GM18517 (cell line): ENCODE measurements around the gene EMX2.

ENCODE experiments used
- ATAC-seq: cut with Tn5 transposase; IDR thresholded peaks from one replicate; pipeline ENCODE4 v1.9.1; 2021; ENCODE audit warnings: mild to moderate bottlenecking, moderate library complexity; ENCODE audit not compliant: unreplicated experiment

EMX2 gene

DNA sequence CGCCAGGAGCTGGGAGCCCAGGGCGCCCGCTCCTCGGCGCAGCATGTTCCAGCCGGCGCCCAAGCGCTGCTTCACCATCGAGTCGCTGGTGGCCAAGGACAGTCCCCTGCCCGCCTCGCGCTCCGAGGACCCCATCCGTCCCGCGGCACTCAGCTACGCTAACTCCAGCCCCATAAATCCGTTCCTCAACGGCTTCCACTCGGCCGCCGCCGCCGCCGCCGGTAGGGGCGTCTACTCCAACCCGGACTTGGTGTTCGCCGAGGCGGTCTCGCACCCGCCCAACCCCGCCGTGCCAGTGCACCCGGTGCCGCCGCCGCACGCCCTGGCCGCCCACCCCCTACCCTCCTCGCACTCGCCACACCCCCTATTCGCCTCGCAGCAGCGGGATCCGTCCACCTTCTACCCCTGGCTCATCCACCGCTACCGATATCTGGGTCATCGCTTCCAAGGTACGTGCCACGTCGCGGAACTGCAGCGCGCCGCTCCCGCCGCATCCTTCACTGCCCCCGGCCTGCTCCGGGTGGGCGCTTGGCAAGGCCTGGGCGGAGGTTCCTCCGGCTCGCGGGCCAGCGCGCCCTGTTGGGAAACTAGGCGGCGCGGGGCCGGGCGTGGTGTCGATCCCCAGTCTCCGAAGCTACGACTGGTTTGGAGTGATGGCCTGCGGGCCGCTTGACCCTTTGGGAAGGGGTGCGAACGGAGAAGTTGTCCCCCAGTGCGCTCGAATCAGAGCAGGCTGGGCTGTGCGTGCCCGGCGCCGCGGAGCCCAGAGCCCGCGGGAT lies 868 bp downstream of the EMX2 start:
- no peak for ATAC-seq

DNA sequence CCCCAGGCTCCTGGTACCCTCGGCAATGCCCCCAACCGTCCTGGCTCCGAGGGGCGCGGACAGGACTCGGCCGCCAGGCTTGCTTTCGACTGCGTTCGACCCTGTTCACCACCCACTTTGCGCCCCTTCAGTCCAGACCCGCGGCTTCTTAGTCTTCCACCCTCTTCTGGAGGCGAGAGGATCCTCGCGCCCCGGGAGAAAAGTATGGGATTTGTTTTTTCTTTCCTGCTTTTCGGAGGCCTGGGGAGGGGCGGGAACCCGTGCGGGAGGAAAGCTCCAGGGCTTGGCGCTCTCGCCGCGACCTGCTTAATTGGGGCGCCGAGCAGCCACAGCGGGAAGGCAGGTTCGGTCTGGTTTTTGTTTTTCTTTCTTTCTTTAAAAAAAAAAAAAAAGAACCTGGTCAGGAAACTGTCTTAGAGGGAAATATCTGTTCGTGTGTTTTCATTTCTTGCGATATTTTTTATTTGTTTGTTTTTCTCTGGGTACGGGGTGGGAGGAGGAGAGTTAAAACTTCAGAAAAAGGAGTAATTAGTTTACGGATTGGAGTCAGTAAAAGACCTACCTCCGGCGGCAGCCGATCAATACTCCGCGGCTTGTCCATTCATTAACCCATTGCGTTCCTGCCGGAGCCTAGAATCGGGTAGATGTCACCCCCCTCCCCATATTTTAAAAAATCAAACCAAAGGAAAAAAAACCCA lies 1.6 kb downstream of the EMX2 start:
- ATAC-seq = no peak

DNA sequence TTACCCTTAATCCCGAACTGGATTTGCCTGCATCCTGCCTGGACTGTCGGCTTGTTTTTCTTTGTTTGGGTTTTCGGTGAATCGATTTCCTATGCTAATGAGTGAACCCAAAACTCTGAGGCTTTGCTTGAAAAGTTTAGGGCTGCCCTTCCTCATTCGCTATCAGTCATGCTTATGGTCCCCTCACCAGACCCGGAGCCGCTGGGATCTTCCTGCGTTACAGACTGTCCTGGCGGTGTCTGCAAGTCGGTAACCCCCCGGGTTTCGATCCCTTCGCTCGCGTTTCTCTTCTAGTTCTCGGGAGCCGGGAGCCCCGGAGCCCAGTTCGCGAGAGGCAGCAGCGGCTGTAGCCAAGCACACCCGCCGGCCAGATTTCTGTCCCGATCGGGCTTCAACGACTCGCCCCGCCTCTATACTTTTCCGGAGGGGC lies 2.2 kb downstream of the EMX2 start:
- ATAC-seq = no peak

DNA sequence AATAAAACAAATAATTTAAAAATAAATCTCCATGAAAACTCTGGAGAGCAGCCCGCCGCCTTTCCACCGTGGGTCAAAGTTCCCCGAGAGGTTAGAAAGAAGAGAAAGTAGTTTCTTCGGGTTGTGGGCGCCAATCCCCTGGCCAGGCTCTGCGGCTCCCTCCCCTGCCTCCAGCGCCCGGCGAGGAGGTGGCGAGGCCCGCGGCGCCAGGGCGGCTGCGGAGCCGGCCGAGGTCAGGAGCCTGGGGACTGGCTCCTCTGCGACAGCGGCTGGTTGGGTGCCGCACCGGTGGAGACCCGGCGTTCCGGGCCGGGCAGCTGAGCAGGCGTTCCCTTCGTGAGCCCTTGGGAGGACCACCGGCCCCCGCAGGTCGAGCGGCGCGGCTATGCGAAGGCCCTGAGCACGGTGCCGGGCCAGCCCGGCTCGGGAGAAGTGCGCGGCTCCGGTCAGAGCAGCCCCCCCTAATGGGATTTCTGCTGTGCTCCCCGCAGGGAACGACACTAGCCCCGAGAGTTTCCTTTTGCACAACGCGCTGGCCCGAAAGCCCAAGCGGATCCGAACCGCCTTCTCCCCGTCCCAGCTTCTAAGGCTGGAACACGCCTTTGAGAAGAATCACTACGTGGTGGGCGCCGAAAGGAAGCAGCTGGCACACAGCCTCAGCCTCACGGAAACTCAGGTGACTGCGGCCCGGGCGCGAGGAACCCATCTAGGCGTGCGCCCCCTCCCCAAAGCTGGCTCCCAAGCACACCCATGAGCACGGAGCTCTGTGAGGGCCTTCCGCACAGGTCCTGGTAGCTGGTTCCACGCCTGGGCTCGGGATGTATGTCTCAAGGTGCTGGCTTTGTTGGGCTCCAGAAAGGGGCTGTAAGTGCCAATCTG lies 2.8 kb downstream of the EMX2 start:
- ATAC-seq = no peak

DNA sequence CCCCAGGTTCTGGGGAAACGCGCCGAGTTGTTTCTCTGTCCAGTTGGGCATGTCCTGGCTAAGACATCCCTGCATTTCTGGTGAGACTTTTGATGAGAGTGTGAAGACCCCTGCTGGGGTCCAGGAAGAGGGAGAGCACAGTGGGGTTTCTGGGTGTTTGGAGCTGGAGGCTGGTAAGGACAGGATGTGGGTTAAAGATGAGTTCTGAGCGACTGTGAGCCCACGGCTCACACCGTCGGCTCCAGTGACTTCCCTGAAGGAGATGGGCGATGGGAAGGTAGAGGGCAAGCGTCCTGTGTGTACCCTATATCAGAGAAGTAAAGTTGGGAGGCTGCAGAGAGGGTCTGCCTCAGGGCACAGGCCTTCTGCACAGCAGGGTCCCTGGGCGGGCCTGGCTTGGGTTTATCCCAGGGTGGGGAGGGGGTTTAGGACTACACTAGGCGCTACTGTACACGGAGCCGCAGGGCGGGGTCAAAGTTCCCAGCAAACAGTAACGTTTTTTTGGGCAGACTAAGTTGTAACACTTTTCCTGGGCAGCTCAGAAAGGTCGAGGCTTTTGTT lies 3.6 kb downstream of the EMX2 start:
- ATAC-seq = no peak

DNA sequence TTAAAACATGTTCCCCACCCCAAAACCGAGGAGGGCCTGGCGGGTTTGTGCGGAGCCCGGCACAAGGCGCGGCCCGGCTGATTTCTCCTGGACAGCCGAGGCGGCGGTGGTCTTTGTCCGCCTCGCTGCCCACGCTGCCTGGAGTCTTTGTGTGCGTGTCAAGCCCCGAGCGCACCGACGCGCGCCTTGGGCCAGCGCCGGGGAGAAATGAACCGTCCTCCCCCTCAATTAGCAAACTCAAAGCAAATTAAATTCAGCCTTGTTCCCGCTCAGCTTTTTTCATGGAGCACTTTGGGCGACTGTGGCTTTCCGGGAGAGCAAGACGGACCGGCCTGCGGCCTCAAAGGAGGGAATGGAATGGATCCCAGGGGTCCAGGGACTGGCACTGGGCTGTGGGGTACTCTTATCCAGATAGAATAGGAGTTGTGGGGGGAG lies 4.1 kb downstream of the EMX2 start:
- ATAC-seq = no peak

DNA sequence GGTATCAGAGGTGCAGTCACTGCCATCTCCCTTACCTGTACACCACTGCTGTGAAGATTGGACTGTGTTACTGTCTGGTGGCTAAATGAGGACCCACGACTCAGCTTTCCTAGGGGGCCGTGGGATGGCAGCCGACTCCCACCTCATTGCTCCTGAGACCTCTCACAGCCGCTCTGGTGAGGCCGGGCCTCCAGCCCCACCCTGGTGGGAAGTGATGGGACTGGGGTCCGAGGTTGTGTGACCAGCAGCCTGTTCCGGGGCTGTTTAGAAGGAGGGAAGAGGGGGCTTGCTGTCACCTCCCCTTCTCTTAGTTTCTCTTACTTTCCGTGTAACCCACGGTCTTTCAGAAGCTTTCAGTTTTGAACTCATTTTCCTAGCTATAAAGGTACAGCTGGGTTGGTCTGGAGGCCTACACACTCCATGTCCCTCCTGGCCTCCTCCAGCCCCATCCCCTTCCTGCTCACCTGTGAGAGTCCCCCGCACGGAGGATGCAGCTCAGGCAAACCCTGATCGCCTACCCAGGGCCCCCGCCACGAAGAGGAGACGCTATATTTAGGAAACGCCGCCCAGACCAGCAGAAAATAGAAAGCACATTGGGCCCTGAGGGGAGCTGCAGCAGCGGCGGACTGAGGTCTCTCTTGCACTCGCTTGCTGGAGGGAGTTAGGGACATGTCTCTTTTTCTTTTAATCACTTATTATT lies 4.6 kb downstream of the EMX2 start:
- no peak for ATAC-seq

DNA sequence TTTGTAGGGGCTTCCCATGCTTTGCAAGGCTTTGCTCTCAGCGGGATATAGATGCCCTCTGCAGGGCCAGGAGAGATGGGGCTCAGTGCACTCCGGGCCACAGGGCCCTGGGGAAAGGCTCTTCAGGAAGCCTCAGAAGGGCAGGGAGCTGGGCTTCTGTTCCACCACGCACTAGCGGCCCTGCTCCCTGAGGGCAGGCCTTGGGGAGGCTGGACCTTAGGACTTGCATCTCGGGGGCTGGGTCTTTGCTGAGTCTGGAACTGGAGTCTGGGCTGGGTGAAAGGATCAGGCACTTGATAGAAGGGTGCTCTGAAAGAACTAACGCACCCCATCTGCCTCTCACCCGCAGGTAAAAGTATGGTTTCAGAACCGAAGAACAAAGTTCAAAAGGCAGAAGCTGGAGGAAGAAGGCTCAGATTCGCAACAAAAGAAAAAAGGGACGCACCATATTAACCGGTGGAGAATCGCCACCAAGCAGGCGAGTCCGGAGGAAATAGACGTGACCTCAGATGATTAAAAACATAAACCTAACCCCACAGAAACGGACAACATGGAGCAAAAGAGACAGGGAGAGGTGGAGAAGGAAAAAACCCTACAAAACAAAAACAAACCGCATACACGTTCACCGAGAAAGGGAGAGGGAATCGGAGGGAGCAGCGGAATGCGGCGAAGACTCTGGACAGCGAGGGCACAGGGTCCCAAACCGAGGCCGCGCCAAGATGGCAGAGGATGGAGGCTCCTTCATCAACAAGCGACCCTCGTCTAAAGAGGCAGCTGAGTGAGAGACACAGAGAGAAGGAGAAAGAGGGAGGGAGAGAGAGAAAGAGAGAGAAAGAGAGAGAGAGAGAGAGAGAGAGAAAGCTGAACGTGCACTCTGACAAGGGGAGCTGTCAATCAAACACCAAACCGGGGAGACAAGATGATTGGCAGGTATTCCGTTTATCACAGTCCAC lies 5.4 kb downstream of the EMX2 start:
- no peak for ATAC-seq

DNA sequence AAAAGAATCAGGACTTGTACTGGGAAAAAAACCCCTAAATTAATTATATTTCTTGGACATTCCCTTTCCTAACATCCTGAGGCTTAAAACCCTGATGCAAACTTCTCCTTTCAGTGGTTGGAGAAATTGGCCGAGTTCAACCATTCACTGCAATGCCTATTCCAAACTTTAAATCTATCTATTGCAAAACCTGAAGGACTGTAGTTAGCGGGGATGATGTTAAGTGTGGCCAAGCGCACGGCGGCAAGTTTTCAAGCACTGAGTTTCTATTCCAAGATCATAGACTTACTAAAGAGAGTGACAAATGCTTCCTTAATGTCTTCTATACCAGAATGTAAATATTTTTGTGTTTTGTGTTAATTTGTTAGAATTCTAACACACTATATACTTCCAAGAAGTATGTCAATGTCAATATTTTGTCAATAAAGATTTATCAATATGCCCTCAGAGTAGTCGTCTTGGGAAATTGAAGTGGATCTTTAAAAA lies 6.6 kb downstream of the EMX2 start:
- ATAC-seq = no peak

DNA sequence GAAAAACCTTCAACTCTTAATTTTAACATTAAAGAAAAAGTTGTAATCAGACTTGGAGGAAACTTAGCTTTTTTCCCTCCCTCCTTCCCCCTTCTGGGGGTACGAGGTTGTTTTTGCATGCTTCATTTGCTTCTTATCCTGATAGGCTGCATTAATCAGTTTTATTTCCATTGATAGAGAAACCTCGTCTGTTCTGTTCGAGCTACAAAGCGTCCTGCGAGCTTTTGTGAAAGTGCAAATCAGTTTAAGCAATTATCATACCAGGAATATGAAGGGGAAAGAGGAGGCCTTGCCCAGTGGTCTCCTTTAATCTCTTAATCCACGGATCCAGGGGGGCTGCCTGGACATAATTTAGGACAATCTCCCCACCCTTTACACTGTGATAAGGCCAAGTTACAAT lies 7.5 kb downstream of the EMX2 start:
- ATAC-seq = no peak

DNA sequence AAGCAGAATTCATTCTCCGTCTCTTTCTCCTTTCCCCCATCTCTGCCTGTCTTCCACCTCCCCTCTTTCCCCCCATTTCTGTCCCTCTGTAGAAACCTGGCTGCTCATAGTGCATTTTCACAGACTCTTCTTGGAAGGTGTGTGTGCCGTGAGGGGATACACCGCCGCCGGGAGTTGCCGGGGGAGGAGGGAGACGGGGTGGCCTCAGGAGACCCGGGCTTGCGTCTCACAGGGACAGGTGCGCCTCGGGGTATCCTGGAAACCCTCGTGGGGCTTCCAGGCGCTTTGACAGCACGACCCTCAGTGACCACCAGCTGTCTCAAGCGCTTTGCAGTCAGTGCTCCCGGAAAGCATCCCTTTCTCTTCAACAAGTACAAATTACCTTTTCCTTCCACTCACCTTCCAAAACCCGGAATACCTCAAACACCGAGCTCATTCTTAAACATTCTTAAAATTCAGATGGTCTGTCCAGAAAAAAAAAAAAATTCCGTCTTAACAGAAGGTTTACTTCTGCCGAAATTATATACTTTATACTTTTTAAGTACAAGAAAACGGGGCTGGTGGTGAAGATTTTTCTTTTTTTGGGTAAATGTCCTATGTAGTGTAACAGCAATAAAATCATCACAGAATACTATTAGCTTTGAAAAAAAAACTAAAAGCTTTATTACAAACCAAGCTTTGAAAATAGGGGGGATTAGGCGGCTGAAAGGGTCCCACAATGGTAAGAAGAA lies 8.2 kb downstream of the EMX2 start:
- ATAC-seq = no peak

DNA sequence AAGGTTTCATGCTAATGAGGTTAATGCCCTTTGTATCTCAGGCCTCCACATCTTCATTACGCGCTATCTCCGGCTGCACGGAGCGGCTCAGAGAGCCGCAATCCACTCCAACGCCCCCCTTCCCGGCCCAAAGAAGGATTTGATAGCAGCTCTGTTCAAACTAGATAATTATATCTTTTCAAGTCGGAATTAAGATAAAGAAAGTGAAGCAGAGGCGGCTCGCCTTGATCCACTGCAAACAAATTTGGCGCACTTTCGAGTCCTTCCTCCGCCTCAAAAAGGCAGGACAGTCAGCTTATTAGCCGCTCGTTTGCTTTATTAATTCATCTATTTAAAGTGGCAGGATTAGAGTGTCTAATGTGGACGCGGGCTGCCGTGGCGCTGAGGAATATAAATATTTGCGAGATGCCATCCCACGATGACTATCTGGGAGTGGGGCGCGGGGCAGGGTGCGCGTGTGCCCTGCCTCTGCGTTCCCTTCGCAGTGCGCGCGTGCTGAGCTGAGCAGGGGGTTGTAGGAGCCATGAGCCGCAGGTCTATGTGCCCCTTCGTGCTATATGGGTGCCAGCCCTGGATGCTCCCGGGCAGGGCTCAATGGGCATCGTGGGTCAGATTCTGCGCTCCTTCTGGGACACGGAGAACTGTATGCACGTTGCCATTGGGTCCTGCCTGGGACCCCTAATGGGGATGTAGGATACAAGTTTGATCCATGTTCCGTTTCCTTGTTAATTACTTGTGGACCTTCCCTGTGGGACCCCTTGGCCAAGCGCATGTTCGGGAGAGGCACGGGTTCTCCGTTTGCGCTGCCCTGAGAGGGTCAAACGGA lies 9.0 kb downstream of the EMX2 start:
- ATAC-seq = no peak

DNA sequence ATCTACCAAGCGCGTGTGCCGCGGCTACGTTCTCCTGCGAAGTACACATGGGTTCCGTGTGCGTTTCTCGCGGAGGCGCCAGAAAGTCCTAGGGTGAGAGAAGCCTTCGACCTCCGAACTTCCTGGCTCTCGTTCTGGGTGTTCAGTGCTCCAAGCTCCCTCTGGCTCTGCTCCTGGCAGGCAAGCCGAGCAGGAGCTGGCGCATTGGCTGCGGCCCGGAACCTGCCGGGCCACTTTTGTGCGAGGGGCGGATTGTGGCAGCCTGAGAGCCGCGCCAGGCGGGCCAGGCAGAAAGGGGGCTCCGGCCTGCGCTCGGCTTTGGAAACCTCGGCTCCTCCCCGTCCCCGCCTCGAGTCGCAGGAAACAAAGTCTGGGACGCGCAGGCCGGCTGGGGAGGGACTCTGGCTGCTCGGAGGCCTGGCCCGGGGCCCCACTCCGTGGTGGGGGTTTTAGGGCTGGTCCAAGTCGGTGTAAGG lies 9.6 kb downstream of the EMX2 start:
- ATAC-seq = no peak

DNA sequence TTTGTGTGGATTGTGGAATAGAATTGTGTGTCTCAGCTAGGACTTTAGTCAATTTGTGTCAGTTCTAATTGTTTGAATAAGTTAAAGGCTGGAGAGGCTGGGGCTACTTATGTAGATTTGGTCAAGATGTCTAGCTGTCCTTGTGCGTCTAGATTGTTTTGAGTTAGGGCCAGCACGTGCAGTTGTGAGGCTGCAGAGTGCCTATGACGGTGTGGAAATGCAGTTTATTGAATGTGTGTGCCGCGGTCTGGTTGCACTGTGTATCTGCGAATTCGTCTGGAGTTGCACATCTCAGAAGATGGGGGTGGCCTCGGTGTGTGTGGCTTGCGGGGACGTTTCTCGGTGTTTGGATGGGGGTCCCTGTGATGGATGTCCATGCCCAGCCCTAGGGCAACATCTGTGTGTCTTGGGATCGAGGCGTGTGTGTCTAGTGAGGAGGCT lies 10.2 kb downstream of the EMX2 start:
- ATAC-seq = no peak

DNA sequence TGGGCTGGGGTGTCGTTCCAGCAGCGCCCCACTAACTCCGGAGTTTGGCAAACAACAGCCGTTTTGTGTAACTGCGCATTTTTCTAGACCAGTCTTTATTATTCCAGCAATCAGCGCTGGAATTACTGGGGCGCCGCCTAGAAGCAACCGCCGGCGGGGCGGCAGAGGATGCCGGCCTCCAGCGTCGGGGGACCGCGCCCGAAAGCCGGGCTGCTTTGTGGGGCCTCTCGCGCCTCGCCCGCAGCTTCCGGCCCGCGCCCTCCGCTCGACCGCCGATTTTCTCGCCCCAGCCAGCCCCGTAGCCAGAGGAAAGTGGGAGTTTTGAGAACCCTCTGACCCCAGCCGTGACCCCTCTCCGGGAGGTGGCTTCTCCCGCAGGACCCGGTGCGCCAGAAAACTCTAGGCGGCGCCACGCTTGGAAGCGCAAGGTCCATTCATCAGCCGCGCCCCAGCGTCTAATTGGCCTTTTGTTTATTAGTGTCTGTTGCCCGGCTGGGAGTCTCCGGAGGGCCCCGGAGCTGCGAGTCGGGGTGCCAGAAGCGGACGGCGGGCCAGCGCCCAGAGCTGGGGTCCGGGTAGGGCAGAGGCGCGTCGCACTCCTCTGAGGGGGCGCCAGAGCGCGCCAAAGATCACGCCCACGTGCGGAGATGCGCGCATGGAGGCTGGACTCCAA lies 10.7 kb downstream of the EMX2 start:
- ATAC-seq = no peak

DNA sequence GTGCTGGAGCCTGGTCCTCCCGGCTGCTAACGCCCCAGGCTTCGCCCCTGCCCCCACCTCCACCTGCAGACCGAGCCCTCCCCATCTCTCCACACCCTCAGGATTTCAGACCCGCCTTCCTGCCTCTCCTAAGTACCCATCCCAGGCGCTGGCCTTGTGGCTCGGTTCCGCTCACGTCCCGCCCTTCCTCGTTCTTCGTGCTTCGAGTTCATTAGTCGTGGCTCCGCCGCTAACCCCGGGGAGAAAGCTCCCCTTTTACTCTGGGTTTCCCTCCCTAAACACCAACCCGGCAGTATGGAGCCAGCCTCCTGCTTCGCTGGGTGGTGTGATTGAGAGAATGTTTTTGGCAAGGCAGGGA lies 11.2 kb downstream of the EMX2 start:
- ATAC-seq = no peak

DNA sequence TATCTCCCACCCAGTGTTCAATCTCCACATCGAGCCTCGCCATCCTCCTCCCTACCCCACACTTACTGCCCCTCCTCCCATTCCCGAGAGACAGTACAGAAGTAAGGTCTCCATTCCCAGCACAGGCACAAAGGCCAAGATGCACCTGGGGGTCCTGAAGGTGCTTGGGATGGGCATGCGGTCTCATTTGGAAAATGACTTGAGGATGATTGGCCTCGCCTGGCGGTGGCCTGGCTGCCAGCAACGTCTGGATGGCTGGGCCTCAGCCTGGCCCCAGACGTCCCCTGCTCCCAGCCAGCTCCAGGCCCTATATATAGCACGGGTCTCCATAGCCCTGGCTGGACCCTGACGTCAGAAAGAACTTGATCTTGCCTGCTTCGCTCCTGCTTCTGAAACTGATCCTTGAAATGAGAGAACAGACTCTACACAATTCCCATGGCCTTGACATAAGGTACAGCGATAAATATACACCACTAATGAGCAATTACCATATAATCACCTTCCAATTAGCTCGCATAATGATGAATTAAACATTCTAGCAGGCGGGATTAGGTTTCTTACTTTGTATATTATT lies 11.8 kb downstream of the EMX2 start:
- ATAC-seq = no peak
